Erythroblast (primary cell): ENCODE measurements around the gene SCN8A.

Experiments used
- GATA1 ChIP-seq: IDR thresholded peaks from 2 replicates; pipeline ENCODE4 v1.6.1; 2011; ENCODE audit warnings: low read depth, mild to moderate bottlenecking, control low read depth, low read length, moderate library complexity
- POLR2A ChIP-seq: IDR thresholded peaks from 2 replicates; pipeline ENCODE4 v1.6.1; 2011; ENCODE audit warnings: mild to moderate bottlenecking, low read length

DNA sequence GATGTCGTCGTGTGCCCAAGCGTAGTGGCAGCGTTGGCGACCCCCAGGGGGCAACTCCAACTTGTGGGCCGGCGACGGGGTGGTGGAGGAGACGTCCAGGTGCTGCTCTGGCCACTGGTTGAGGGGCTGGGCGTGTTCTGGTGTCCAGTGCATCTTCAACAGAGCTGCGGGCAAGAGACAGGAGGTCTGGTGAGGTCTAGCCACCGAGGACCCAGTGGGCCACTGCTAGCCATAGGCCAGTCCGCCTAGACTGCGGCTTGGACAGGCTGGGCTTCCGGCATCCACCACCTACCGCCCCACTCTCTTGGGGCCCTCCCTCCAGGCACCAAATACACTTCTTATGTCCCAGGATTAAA lies 231.2 kb downstream of the SCN8A start:
- TF ChIP-seq POLR2A (no peak), GATA1 (no peak)
